NCI-H1694 treated with DMSO at 0.1 percent for 48 hours (cell line): ENCODE data around the gene WDR81.
"Not testable (repeated sequence)": the region's sequence is repeated elsewhere in the genome, so short reads cannot be mapped to it uniquely, and the experiment has no call there.

Experiments
- DNase-seq: peaks from one replicate; lab custom pipeline; 2025; lab: John Stamatoyannopoulos, UW

The WDR81 gene

GRCh38 chr17:1754430-1755112, 30.1 kb downstream of the WDR81 start:
- DNase-seq = no peak

- peak; percentile 79 for DNase-seq
These were observed 30.8 kb downstream of the WDR81 start for GRCh38 chr17:1755252-1755826.

GRCh38 chr17:1755827-1756262, 31.3 kb downstream of the WDR81 start:
- DNase-seq = no peak

DNA sequence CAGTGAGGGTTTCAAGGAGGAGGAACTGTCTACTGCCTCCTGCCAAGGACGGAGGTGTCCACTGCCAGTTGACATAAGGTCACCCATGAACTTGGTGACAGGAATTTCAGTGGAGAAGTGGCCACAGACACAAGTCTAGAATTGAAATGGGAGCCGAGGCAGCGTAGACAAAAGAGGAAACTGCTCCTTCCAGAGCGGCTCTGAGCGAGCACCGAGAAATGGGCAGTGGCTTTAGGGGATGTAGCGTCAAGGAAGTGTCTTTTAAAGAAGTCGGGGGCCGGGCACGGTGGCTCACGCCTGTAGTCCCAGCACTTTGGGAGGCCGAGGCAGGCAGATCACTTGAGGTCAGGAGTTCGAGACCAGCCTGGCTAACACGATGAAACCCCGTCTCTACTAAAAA, 34.3 kb downstream of the WDR81 start:
- no peak for DNase-seq

DNA sequence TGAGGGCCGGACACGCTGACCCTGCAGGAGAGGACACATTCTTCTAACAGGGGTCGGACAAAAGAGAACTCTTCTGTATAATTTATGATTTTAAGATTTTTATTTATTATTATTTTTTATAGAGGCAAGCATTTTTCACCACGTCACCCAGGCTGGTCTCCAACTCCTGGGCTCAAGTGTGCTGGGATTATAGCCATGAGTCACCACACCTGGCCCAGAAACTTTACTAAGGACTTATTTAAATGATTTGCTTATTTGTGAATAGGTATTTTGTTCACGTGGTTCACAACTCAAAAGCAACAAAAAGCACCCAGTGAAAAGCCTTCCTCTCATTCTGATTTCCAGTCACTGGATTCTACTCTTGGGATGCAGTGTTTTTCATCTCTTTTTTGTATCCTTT, 35.0 kb downstream of the WDR81 start:
- no peak for DNase-seq

- no peak for DNase-seq
These were observed 37.9 kb downstream of the WDR81 start for GRCh38 chr17:1762233-1762900.

- no peak for DNase-seq
These were observed 38.7 kb downstream of the WDR81 start for GRCh38 chr17:1762901-1763898.

GRCh38 chr17:1764284-1764683, 39.8 kb downstream of the WDR81 start:
- no peak for DNase-seq

- DNase-seq = not testable (repeated sequence)
These were observed 40.2 kb downstream of the WDR81 start for GRCh38 chr17:1764705-1765104.

- DNase-seq = no peak
These were observed 41.1 kb downstream of the WDR81 start for GRCh38 chr17:1765576-1765975.

DNA sequence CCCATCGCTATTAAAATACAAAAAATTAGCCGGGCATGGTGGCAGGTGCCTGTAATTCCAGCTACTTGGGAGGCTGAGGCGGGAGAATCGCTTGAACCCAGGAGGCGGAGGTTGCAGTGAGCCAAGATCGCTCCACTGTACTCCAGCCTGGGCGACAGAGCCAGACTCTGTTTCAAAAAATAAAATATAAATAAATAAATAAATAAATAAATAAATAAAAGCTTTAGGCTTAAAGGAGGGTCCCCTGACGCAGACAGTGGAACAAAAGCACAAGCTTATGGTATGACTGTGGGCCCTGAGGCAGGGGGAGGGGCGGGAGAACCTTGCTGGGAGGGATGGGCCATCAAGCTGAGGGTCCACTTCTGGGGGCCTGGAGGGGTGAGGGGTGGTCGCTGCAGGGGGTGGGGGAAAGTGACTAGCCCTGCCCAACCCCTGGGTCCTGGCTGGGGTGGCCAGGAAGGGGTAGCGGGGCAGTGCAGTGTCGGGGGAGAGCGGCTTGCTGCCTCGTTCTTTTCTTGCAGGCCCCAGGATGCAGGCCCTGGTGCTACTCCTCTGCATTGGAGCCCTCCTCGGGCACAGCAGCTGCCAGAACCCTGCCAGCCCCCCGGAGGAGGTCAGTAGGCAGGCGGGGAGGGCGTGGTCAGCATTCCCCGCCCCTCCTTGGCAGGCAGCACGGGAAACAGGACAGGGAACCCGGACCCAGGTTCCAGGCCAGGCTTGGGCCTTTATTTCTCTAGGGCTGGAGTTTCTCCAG, 42.1 kb downstream of the WDR81 start:
- no peak for DNase-seq

- DNase-seq = no peak
These were observed 42.9 kb downstream of the WDR81 start for GRCh38 chr17:1767358-1767757.

- peak; percentile 32 for DNase-seq
These were observed 45.4 kb downstream of the WDR81 start for GRCh38 chr17:1769822-1770477.

- not testable (repeated sequence) for DNase-seq
These were observed 48.6 kb downstream of the WDR81 start for GRCh38 chr17:1773000-1773695.

DNA sequence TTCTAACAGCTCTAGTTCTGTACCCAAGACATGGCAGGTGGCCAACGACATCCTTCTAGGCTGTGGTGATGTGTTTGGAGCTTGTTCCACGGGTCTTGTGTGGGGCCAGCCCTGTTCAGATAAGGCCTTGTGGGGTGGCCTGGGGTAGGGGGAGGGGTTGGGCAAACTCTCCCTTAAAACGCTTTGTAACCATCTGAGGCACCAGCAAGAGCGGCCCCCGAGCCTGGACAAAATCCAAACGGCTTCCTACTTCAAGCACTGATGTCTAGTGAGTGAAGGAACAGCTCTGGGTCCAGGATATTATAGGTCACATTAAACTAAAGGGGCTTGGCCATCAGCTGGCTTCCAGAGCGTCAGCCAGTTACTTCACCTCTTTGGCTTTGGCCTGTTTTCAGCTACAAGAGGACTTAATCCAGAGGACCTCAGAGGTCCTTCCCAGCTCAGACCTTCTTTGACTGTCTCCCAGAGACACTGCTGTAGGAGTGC, 49.2 kb downstream of the WDR81 start:
- DNase-seq = no peak

- no peak for DNase-seq
These were observed 50.1 kb downstream of the WDR81 start for GRCh38 chr17:1774390-1775176.

DNA sequence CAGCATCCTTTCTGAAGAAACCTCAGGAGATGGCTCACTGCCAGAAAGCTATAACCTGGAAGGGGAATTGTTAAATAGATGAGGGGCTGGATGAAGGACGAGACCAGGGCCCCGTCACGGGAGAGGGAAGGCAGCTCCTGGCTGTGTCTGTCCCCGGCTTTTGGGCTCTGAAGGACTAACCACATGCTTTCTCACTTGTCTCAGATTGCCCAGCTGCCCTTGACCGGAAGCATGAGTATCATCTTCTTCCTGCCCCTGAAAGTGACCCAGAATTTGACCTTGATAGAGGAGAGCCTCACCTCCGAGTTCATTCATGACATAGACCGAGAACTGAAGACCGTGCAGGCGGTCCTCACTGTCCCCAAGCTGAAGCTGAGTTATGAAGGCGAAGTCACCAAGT, 51.8 kb downstream of the WDR81 start:
- no peak for DNase-seq

GRCh38 chr17:1776857-1777256, 52.4 kb downstream of the WDR81 start:
- DNase-seq = no peak

- peak; percentile 35 for DNase-seq
These were observed 55.1 kb downstream of the WDR81 start for GRCh38 chr17:1779571-1780131.
